ENCODE results near the gene ITGA5.

The ITGA5 gene

DNA sequence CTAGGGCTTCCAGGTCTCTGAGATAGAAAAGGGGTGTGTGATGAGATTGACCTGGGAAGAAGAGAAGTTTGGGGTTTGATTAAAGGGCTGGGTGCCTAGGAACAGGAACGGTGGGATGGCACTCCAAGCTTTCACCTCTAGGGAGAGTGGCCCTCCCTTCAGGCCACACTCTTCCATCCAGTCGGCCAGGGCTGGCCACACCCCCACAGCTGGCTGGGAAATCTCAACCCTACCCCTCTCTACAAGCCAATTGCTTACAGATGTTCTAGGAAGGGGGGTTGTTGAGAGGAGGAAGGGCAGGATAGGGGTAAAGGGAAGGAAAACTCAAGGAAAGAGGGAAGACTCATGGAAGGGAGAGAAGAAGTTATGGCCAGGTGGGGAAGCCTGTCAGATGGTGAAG is 6.6 kb upstream of the ITGA5 start:
- TF ChIP-seq, protein P1, sequence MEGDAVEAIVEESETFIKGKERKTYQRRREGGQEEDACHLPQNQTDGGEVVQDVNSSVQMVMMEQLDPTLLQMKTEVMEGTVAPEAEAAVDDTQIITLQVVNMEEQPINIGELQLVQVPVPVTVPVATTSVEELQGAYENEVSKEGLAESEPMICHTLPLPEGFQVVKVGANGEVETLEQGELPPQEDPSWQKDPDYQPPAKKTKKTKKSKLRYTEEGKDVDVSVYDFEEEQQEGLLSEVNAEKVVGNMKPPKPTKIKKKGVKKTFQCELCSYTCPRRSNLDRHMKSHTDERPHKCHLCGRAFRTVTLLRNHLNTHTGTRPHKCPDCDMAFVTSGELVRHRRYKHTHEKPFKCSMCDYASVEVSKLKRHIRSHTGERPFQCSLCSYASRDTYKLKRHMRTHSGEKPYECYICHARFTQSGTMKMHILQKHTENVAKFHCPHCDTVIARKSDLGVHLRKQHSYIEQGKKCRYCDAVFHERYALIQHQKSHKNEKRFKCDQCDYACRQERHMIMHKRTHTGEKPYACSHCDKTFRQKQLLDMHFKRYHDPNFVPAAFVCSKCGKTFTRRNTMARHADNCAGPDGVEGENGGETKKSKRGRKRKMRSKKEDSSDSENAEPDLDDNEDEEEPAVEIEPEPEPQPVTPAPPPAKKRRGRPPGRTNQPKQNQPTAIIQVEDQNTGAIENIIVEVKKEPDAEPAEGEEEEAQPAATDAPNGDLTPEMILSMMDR (IDR thresholded peaks at IDR 0.05; ENCODE audit: low read depth, low read length), result no peak
- DNase-seq (ENCODE audit: low read depth in 2 of 2), result no peak
- no peak overlapping the region for H3K4me3 ChIP-seq (replicated peaks in 1 of 2; ENCODE audit: low read depth in 2 of 2, low read length in 2 of 2)

DNA sequence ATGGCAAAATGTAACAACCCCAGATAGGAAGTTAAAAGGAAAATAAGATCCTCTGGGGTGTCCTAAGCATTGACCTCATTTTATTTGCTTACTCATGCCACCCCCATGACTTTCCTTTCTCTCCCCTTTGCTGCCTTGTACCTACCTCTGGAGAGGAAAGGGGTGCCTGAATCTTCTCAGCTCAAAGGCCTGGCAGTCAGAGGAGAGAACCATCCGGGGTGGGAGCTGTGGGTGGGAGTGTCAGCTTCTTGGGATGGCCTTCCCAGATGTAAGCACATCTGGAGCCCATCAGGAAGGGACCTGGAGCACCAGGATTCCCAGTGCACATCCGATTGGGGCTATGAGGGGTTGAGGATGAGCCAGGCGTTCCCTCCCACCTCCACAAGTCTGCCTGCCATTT is 5.2 kb upstream of the ITGA5 start:
- DNase-seq (ENCODE audit: low read depth in 2 of 2), result no peak
- TF ChIP-seq, protein P1 (IDR thresholded peaks at IDR 0.05; ENCODE audit: low read depth, low read length), result no peak
- no peak overlapping the region for H3K4me3 ChIP-seq (replicated peaks in 1 of 2; ENCODE audit: low read depth in 2 of 2, low read length in 2 of 2)

DNA sequence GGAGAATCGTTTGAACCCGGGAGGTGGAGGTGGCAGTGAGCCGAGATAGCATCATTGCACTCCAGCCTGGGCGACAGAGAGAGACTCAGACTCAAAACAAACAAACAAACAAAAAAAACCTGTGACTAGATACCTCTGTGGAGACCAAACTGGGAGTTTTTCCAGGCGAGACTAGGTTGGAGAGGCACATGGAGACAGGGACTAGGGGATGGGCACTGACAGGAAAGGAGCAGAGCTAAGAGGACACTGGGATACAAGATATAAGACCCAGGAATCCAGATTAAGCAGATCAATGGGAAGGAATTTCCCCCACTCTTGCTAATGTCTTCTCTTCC is 4.7 kb upstream of the ITGA5 start:
- DNase-seq (ENCODE audit: low read depth in 2 of 2), result no peak
- H3K4me3 ChIP-seq (replicated peaks in 1 of 2; ENCODE audit: low read depth in 2 of 2, low read length in 2 of 2), result no peak overlapping the region
- TF ChIP-seq, protein P1 (IDR thresholded peaks at IDR 0.05; ENCODE audit: low read depth, low read length), result no peak

DNA sequence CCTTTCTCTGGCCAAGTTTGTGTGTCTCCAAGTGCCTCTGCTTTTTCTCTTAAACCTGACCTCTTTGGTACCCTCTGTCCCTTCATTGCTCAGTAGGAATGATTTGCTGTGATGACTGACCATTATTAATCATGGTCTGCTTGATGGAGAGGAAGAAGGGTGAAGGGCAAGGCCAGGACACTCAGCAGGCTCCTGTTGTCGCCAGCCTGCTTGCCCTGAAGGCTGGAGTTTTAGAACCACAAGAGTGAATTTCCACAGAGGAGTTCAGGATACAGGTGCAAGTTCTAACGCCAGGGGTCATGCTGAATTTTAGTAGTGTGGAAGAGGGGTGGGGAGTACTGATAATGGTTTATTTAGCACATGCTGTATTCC is 2.8 kb upstream of the ITGA5 start:
- DNase-seq (ENCODE audit: low read depth in 2 of 2), result no peak
- H3K4me3 ChIP-seq (replicated peaks in 1 of 2; ENCODE audit: low read depth in 2 of 2, low read length in 2 of 2), result no peak overlapping the region
- TF ChIP-seq, protein P1 (IDR thresholded peaks at IDR 0.05; ENCODE audit: low read depth, low read length), result no peak

DNA sequence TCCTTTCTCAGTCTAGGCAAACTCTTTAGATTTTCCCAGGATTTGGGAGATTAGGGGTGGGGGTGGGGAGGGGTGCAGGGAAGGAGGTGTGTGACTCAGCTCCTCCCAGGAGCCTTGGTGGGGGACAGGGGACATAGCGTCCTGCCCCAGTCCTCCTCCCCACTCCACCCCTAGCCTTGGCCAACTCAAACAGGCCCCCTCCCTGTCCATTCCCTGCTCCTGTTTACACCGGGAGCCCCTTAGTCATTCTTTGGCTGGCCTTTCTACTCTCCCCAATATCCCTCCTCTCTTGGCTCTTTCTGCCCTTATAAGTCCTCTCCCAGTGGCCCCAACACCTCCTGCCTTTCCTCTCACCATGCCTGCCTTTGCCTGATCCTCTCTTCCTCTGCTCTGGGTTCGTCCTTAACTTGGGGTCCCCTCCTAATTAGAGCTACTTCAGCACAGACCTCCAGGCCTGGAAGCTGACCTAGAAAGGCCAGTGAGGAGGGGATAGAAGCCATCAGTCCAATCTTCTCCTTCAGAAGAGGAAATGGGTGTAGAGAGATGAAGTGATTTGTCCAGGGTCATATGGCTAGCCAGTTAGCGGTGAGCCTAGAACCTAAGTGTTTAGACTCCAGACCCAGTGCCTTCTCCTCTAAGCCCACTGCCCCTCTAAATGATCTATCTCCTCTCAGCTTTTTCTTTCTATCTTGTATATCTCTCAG is 2.3 kb upstream of the ITGA5 start:
- no peak overlapping the region for H3K4me3 ChIP-seq (replicated peaks in 1 of 2; ENCODE audit: low read depth in 2 of 2, low read length in 2 of 2)
- TF ChIP-seq, protein P1 (IDR thresholded peaks at IDR 0.05; ENCODE audit: low read depth, low read length), result no peak
- DNase-seq (ENCODE audit: low read depth in 2 of 2), result peak in 1 of 2 donors; percentile 84

DNA sequence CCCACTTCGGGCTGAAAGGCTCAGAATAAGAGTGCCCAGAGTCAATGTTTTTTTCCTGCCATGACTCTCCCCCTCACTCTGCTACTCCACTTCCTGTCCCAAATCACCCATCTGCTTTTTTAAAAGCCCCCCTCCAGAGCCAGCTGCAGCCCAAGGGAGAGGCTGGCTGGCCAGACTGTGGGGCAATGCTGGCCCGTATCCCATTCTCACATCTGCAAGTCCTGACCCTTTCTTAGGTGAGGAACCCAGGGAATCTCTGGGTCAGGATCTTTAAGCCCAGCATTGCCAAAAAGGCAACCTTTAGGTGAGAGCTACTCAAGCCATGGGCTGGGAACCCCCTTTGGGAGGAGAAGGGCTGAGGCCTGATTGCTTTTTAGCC is 1.7 kb upstream of the ITGA5 start:
- TF ChIP-seq, protein P1 (IDR thresholded peaks at IDR 0.05; ENCODE audit: low read depth, low read length), result no peak
- peak in 1 of 2 donors; percentile 72 for DNase-seq (ENCODE audit: low read depth in 2 of 2)
- no peak overlapping the region for H3K4me3 ChIP-seq (replicated peaks in 1 of 2; ENCODE audit: low read depth in 2 of 2, low read length in 2 of 2)
